C1 segment of cervical spinal cord (tissue), 14 donors: ENCODE data around the gene EFNB3.

Experiments used
- DNase-seq, 14 donors: peaks; one replicate each; lab custom pipeline; 2025; lab: John Stamatoyannopoulos, UW

Gene EFNB3

DNA sequence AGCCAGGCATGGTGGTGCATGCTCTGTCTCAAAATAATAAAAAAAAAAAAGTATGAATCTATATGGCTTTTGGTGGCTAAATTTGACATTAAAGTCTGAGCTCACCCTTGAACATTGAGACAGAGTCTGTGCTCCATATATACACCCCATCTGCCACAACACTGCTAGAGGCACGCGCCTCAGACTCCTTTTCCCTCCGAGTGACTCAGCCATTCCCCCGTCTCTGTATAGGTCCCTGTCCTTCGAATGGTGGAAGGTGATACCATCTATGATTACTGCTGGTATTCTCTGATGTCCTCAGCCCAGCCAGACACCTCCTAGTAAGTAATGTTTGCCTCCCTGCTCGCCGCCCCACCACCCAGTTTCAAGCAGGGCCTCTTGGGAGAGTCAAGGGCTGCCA lies 4.5 kb upstream of the EFNB3 start:
- no peak for DNase-seq

DNA sequence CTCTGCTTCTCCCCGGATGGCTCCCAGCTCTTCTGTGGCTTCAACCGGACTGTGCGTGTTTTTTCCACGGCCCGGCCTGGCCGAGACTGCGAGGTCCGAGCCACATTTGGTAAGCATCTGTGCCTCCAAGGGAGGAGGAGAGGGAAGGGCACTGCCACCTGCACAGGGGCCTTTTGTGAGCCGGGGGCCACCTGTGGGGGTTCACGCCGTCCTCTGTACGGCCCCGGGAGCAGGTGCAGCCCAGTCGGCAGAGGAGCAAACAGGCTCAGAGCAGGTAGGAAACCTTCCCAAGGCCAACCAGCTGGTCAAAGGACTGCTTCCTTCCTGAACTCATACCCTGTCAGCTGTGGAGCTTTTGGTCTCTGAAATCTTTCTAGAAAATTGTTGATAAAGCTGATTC lies 3.3 kb upstream of the EFNB3 start:
- no peak for DNase-seq

DNA sequence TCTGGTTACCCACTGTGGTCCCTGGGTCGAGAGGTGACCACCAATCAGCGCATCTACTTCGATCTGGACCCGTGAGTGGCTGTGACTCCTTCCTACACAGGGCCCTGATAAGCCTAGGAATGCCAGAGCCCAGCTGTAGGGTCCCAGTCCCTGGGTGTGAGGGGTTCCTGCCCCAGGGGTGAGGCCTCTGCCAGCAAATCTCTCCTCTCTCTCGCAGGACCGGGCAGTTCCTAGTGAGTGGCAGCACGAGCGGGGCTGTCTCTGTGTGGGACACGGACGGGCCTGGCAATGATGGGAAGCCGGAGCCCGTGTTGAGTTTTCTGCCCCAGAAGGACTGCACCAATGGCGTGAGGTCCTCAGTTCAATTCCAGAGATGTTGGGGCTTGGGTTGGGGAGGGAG lies 2.2 kb upstream of the EFNB3 start:
- no peak for DNase-seq

DNA sequence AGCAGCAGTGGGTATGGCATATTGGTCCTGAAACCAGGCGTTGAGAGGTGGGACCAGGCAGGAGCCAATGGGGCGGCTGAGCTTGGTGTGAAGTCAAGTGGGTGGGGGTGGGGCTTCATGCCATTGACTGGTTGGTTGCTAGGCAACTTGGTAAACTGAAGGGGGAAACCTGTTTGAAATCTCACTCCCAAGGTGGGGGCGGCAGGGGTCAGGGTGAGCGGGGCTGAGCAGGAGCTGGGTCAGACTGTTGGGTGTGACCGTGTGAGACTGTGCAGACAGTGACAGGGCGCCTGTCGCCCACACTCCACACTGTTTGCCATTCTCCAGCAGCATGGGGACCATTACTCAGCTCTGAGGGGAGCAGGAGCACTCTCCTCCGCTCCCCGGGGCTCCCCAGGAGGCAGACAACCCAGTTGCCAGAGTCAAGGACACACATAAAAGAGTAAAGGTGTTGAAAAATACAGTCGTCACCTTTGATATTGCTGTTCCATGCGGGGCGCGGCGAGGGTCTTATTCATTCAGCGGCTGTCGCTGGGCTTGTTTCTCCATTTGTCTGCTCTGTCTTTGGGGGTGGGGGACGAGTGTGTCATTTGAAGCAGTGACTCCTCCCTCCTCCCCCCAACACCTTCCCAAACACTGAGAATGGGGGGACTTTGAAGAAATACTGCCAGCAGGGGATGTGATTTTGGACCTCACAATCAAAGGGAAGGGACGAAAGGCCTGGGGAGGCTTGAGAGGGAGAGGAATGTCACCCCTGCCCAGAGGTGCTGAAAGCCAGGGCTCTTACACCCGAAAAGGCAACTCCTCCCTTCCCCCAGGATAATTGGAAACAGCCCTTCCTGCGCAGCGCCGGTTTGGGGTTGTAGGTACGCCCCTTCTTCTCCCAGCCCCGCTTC lies 1.2 kb upstream of the EFNB3 start:
- peak in 1 of 14 donors; percentile 29 for DNase-seq

DNA sequence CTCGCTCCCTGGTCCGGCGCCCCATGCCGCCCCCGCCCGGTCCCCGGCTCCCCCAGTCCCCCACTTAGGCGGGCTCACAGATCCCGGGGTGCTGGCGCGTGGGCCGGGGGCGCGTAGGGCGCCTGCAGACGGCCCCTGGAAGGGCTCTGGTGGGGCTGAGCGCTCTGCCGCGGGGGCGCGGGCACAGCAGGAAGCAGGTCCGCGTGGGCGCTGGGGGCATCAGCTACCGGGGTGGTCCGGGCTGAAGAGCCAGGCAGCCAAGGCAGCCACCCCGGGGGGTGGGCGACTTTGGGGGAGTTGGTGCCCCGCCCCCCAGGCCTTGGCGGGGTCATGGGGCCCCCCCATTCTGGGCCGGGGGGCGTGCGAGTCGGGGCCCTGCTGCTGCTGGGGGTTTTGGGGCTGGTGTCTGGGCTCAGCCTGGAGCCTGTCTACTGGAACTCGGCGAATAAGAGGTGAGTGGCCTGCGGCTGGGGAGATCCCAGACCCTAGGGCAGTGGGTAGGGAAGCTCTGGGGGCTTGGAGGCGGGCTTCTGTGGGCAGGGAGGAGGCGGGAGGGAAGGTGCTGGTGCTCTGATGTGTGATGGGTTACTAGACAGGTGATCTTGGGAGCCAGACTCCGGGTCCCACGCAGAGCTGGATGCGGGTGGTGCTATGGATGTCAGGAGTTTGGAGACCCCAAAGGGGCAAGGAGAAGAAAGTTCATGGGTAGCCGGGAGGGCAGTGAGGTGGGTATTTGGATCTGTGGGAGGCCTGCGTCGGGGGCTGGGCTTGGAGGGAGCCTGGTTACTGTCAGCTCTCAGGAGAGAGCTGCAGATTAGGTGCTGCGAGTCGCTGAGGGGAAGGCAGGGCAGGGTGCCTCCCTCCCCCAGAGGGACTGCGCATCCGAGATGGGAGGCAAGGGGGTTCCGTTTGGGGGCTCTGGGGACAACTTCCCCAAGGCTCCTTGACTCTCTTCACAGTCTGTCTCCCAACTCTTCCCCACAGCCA lies 560 bp downstream of the EFNB3 start:
- no peak for DNase-seq

DNA sequence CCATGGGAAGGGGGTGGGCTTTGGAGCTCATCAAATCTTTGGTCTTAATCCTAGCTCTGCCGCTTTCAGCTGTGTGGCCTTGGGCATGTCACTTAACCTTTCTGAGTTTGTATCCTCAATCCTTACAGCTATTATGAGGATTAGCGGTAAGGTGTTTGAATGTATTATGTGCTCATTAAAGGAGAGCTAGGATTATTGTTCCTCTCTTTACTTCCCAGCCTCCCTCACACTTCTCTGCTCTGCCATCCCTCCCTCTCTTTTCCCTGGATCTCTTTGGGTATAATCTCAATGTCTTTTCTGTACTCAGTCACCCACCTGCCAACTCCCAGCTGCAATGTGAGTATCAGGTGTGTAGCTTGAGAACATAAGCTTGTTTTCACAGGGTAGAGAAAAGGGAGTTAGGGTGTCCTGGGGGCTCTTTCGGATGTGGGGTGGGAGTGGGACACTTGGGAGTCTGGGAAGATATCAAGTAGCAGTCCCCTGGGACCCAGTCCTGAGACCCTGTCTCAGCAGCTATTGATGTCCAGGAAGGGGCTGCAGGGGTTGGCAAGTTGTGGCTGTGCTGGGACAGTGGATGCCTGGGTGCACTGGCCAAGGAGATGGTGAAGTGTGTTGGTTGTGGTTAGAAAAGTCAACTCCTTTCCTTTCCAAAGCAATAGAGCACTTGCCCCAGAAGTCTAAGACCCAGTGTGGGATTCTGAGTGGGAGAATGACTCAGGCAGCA lies 1.8 kb downstream of the EFNB3 start:
- DNase-seq: no peak

DNA sequence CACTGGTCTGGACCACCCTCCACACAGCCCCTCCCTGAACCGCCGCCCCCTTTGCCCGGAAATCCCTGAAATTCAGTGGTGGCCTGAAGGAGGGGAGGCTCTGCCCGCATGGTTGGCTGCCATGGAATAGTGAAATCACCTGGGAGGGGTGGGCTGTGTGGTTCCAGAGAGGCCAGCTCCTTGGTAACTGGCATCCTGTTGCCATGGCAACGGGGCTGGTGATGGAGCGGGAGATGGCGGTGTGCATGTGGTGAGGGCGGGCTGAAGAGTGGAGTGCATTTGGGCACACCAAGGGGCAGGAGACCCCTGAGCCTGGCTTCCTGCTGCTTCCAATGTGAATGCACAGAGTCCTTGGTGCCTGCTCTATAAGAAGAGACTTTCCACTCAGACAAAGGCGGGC lies 2.4 kb downstream of the EFNB3 start:
- DNase-seq: no peak

DNA sequence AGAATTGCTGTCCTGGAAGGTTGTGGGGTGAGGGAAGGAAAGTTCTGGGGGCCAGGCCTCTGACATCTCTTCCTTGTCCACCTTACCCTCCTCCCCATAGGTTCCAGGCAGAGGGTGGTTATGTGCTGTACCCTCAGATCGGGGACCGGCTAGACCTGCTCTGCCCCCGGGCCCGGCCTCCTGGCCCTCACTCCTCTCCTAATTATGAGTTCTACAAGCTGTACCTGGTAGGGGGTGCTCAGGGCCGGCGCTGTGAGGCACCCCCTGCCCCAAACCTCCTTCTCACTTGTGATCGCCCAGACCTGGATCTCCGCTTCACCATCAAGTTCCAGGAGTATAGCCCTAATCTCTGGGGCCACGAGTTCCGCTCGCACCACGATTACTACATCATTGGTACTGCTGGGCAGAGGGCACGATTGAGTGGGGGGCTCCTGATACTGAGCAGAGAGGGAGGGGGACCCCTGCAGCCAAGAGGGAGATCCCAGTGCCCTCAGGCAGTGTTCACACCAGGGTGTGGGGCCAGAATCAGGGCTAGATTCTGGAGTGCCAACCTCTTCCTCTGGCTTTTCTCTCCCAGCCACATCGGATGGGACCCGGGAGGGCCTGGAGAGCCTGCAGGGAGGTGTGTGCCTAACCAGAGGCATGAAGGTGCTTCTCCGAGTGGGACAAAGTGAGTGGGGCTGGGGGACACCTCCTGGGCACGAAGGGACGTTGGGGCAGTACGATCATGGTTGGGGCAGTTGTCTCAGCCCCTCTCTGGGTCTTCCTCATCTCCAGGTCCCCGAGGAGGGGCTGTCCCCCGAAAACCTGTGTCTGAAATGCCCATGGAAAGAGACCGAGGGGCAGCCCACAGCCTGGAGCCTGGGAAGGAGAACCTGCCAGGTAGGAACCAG lies 3.1 kb downstream of the EFNB3 start:
- no peak for DNase-seq

DNA sequence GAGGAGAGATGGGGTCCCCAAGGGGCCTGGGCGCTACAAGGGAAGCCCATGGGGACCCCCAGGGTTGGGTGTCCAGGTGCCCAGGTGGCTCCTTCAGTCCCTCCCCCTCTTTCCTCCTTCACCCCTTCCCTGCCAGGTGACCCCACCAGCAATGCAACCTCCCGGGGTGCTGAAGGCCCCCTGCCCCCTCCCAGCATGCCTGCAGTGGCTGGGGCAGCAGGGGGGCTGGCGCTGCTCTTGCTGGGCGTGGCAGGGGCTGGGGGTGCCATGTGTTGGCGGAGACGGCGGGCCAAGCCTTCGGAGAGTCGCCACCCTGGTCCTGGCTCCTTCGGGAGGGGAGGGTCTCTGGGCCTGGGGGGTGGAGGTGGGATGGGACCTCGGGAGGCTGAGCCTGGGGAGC lies 4.0 kb downstream of the EFNB3 start:
- no peak for DNase-seq

DNA sequence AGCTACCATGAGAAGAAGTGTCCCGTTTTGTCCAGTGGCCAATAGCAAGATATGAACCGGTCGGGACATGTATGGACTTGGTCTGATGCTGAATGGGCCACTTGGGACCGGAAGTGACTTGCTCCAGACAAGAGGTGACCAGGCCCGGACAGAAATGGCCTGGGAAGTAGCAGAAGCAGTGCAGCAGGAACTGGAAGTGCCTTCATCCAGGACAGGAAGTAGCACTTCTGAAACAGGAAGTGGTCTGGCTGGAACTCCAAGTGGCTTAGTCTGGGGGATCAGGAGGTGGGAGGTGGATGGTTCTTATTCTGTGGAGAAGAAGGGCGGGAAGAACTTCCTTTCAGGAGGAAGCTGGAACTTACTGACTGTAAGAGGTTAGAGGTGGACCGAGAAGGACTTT lies 5.3 kb downstream of the EFNB3 start:
- no peak for DNase-seq

DNA sequence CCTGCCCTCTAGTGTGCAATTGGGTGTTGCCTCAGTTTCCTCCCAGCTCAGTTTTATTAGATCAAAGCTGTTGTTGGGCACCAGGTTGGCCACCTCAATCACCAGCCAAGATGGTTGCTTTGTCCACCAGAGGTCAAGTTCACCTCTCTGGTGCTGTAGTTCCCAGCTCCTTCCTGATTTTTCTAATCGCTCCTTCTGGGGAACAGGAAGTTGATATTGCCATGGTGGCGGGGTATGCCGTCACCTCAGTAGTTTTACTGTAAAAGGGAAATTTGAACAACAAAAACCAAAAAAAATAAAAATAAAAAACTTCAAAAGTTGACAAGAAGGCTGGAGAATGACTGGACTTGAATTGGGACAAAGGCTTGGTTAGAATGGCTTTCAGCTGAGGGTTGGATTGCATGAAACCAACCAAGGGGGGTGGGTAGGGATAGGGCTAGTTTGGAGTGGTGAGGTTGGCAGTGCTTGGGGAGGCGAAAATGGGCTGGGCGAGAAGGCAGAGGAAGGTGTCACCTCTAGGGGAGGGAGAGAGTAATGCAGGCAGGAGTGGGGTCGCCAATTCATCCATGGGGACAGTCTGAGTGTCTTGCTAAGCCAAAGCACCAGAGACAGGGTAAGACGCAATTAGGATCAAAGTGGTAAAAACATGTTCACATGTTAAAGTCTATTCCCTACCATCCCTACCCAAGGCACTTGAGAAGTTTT lies 6.2 kb downstream of the EFNB3 start:
- no peak for DNase-seq

DNA sequence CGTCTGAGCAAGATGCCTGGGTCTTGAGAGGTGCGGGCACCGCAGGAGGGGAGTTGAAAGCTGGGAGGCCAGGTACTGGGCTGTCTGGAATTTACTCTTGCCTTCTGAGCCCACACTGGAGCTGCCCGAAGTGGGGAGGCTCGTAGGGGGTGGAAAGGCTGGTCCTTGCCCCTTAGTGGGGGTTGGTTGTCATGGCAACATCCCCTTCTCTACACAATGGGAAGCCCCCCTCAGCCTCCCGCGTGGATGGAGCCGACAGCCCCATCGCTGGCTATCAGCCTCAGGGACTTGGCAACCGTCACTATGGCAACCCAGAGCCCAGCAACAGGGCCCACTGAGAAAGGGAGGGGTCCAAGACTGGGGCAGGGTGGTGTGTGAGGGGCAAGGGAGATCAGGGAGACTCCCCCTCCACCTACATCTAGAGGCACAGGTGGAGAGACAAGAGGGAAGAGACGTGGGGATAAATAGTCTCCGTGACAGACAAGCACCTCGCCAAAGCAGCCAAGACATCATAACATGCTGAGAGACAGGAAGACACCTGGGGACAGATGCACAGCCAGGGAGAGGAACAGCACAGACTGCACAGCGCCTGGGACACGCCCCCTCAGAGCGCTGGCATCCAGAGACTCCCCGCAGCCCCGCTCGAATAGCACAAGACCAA lies 7.2 kb downstream of the EFNB3 start:
- no peak for DNase-seq

DNA sequence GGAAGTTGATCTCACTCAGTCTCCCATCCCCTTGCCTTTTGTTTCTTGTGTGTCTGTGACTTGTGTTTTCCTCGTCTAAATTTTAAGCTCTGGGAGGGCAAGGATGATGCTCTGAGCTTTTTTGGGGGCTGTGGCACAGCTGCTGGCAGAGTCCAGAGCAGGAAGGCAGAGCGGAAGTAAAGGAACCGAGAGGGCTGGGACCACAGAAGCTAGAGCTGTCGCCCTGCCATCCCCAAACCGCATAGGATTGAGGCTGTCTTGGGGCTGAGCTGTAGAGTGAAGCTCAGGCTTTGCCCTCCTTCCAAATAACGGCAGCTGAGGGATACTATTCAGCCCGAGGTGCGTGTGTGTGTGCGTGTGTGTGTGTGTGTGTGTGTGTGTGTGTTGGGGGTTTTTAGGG lies 8.8 kb downstream of the EFNB3 start:
- DNase-seq: no peak

DNA sequence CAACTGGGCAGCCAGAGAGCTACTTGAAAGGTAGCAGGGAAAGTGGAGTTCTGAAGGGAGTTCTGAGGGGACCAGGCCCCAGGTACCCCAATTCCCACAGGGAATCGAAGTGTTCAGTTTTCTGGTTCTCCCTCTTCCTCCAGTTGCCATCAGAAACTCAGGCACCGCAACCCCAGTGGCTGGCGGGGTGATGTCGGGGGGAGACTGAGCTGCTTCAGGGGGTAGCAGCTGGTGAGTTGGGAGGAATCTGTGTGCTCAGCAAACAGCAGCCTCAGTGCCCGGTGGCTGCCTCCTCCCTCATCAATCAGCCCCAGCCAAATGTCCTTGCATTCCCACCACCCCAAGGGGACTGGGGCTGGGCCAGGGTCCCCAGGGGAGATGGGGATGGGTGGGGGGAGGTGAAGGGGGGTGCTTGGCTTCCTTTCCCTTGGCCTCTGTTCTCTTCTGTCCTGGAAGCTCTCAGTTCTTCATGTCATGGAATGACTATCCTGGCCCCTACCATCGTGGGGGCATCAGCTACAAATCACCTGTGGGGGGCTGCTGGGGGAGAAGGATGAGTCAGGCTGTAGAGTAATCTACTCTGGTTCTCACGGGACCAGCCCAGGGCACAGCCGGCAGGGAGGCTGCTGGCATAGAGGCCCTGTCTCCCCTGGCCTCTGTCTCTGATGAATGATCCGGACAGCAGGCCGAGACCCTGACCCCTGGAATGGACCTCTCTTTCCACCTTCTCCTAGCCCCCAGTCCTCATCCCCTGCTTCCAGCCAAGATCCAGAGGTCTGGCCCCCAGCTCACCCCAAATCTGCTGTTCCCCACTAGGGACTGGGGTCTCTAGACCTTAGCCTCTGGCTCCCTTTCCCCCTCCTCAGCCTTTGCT lies 10.0 kb downstream of the EFNB3 start:
- DNase-seq: no peak

DNA sequence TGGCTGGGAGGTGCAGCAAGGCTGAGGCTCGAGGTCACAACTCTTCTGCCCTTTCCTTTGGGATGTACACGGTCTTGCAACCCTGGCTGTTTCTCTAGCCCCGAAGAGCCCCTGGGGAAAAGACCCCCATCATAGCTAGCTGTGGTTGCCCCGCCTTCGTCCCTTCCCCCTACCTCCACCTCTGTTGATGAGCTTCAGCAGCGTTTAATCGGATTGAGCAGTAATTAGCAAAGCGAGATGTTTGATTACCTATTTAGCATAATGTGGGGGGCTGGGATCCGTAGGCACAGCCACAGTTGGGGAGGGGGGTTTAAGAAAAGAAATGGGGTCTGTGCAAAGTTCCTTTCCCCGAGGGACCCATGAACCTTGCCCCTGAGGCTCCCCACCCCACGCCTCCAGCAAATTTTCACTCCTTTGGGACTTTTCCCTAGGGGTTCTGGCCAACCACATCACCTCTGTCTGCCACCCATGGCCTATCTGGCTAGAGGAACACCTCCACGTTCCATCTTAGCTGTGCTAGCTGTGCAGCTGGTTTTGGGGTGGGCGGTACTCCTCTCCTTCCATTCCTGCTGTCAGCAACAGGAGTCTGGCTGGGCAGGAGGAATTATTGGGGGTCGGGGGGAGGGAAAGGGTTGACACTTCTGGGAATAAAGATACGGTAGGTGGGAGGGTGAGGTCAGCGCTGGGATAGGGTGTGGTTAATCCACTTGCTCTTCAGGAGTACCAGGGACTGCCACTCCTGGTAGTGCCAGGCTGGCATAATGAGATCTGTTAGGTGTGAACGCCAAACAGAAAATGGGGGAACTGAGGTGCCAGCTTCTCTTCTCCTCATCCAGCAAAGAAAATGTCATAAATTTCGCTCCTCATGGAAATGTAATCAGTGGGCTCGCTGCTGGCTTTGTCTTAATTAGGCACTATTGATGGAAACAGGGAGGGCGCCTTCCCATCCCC lies 11.2 kb downstream of the EFNB3 start:
- no peak for DNase-seq

DNA sequence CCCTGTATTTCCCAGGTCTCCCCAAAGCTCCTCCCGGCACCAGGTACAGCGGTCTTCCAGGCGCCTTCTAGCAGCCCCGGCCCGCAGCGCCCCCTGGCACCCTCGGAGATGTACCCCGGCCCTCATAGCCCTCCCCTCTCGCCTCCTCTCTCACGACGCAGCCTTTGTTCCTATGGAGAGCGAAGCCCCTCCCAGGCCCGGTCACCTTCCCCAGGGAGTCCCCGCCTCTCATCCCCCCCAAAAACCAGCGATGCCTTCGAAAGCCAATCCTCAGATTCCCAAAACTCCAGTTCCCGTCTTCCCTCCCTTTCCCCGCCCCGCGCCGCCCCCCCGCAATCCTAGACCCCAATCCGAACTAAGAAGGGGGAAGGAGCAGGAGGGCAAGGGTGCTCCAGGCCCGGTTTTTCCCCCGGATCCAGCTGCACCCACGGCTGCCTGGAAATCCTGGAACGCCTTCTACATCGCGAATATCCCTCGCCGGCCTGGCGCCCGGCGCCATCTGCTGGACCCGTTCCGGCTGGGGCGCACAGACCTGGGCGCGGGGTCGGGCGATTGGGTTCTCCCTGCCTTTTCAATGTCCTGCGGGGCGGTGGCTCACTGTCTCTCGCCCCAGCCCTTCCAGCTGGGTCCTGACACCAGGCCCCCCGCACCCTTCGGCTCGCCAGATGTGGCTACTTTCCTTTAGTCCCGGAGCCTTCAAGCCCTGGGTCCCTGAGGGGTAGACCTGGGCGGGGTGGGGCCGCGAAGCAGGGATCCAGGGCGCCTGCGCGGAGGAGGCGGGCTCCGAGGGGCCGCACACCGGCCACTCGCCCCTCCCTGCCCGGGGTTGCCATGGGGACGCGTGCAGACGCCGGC lies 12.1 kb downstream of the EFNB3 start, which contains the start of gene DNAH2:
Gene DNAH2, plus strand, starts transcription at position 844 of the 855 bp plus-strand sequence. CDS start 1,991 bp downstream, outside the sequence.
- peak in 13 of 14 donors; percentile 24 to 78 (median 59) for DNase-seq
